ENCODE data around the gene SPACA9.

The SPACA9 gene

GRCh38 chr9:132901858-132902831, 23.4 kb downstream of the SPACA9 start:
- FAIRE-seq (peak; percentile 67), DNase-seq (ENCODE audit: insufficient read length, low spot score) (peak; percentile 59)
- no peak for TF ChIP-seq PAX5 (IDR thresholded peaks at IDR 0.05; ENCODE audit: insufficient read depth, low read length, severe bottlenecking)
- TF ChIP-seq POLR2A (IDR thresholded peaks at IDR 0.05; ENCODE audit: low read depth, low read length), result no peak
- TF ChIP-seq SPI1 (IDR thresholded peaks at IDR 0.05; ENCODE audit: low read depth, low read length), result no peak
- no peak for TF ChIP-seq TAF1 (IDR thresholded peaks at IDR 0.05; ENCODE audit: low read depth, low read length)
- no peak for TF ChIP-seq POU2F2 (IDR thresholded peaks at IDR 0.05; ENCODE audit: low read depth, low read length)
- no peak for TF ChIP-seq POLR2AphosphoS5 (IDR thresholded peaks at IDR 0.05; ENCODE audit: low read depth, low read length)

GRCh38 chr9:132903574-132904492, 25.1 kb downstream of the SPACA9 start:
- no peak for TF ChIP-seq POLR2A (IDR thresholded peaks at IDR 0.05; ENCODE audit: low read depth, low read length)
- no peak for TF ChIP-seq POLR2AphosphoS5 (IDR thresholded peaks at IDR 0.05; ENCODE audit: low read depth, low read length)
- FAIRE-seq, result no peak
- DNase-seq (ENCODE audit: insufficient read length, low spot score), result no peak

DNA sequence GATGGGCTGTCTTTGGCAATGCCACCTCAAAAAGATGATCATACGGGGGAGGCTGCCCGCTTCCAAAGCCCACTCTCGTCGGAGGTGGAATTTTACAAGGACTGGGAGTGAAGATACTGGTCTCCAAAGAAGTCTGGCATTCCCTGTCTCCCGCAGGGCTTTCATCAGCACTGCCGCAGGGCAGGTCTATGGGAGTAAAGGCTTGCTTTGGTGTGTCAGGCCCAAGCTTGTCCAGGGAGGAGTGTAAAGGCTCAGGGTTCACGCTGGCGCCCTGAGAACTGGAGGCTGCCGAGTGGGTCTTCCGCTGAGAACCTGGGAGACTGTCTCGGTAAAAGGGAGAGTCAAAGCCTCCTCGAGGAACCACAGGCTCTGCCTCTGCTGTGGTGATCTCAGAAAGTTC, 27.0 kb downstream of the SPACA9 start:
- TF ChIP-seq POLR2AphosphoS5 (IDR thresholded peaks at IDR 0.05; ENCODE audit: low read depth, low read length) (no peak), TAF1 (IDR thresholded peaks at IDR 0.05; ENCODE audit: low read depth, low read length) (no peak), PAX5 (IDR thresholded peaks at IDR 0.05; ENCODE audit: insufficient read depth, low read length, severe bottlenecking) (no peak), POLR2A (IDR thresholded peaks at IDR 0.05; ENCODE audit: low read depth, low read length) (no peak), POU2F2 (IDR thresholded peaks at IDR 0.05; ENCODE audit: low read depth, low read length) (no peak), SPI1 (IDR thresholded peaks at IDR 0.05; ENCODE audit: low read depth, low read length) (no peak)
- FAIRE-seq, result no peak
- DNase-seq (ENCODE audit: insufficient read length, low spot score), result no peak

DNA sequence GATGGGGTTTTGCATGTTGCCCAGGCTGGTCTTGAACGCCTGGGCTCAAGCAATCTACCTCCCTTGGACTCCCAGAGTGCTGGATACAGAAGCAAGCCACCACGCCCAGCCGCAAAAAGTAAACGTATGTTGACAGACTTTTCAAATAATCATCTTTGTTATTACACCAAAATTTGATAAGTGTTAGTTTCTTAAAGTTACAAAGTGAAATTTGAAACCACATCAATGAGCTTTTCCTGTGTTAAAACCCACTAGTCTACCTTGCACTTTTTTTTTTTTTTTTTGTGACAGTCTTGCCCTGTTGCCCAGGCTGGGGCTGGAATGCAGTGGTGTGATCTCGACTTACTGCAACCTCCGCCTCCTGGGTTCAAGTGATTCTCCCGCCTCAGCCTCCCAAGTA, 29.9 kb downstream of the SPACA9 start:
- DNase-seq (ENCODE audit: insufficient read length, low spot score) (no peak), FAIRE-seq (no peak)
- no peak for TF ChIP-seq POU2F2 (IDR thresholded peaks at IDR 0.05; ENCODE audit: low read depth, low read length)
- TF ChIP-seq POLR2AphosphoS5 (IDR thresholded peaks at IDR 0.05; ENCODE audit: low read depth, low read length), result no peak
- TF ChIP-seq TAF1 (IDR thresholded peaks at IDR 0.05; ENCODE audit: low read depth, low read length), result no peak
- TF ChIP-seq POLR2A (IDR thresholded peaks at IDR 0.05; ENCODE audit: low read depth, low read length), result no peak
- TF ChIP-seq SPI1 (IDR thresholded peaks at IDR 0.05; ENCODE audit: low read depth, low read length), result no peak
- TF ChIP-seq PAX5 (IDR thresholded peaks at IDR 0.05; ENCODE audit: insufficient read depth, low read length, severe bottlenecking), result no peak

DNA sequence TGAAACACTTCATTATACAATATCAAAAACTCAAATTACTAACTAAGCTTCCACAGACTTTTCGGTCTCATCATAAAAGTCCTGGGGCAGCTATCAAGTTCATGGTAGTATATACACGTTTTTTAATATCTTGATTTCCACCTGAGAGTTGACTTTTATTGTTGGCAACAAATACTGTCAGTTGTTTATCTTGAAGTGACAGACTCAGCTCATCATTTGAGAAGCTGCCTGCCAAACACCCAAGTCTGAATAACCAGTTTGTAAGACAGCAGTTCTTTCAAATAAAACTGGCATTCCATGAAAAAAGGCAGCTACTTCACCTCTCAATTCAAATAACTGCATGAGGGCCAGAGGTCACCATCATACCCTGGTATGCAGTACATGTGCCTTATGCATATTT, 30.6 kb downstream of the SPACA9 start:
- FAIRE-seq (no peak), DNase-seq (ENCODE audit: insufficient read length, low spot score) (no peak)
- TF ChIP-seq SPI1 (IDR thresholded peaks at IDR 0.05; ENCODE audit: low read depth, low read length), result no peak

DNA sequence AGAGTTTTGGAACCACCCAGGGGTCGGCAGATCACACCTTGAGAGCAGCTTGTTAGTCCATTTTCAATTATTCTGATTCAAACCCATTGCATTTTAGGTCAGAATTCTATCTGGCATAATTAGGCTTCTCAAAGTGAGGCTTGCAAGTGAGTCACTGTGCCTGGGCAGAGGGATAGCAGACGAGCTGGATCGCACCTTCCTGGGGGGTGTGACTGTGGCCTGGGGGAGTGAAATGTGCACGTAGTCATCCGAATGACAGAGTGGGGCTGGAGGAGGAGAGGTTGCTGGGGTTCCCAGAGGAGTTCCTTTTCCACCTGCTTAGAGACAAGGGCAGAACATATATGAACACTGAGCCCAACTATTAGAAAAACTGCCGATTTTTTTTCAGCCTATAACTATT, 31.7 kb downstream of the SPACA9 start:
- TF ChIP-seq POU2F2 (IDR thresholded peaks at IDR 0.05; ENCODE audit: low read depth, low read length) (no peak), TAF1 (IDR thresholded peaks at IDR 0.05; ENCODE audit: low read depth, low read length) (no peak), POLR2A (IDR thresholded peaks at IDR 0.05; ENCODE audit: low read depth, low read length) (no peak), SPI1 (IDR thresholded peaks at IDR 0.05; ENCODE audit: low read depth, low read length) (no peak), POLR2AphosphoS5 (IDR thresholded peaks at IDR 0.05; ENCODE audit: low read depth, low read length) (no peak), PAX5 (IDR thresholded peaks at IDR 0.05; ENCODE audit: insufficient read depth, low read length, severe bottlenecking) (no peak)
- FAIRE-seq, result no peak
- no peak for DNase-seq (ENCODE audit: insufficient read length, low spot score)

- DNase-seq (ENCODE audit: insufficient read length, low spot score) (no peak), FAIRE-seq (no peak)
- no peak for TF ChIP-seq SPI1 (IDR thresholded peaks at IDR 0.05; ENCODE audit: low read depth, low read length)
- TF ChIP-seq POLR2AphosphoS5 (IDR thresholded peaks at IDR 0.05; ENCODE audit: low read depth, low read length), result no peak
- TF ChIP-seq POU2F2 (IDR thresholded peaks at IDR 0.05; ENCODE audit: low read depth, low read length), result no peak
- TF ChIP-seq TAF1 (IDR thresholded peaks at IDR 0.05; ENCODE audit: low read depth, low read length), result no peak
- no peak for TF ChIP-seq POLR2A (IDR thresholded peaks at IDR 0.05; ENCODE audit: low read depth, low read length)
- no peak for TF ChIP-seq PAX5 (IDR thresholded peaks at IDR 0.05; ENCODE audit: insufficient read depth, low read length, severe bottlenecking)
Observed at GRCh38 chr9:132912131-132912530, 33.4 kb downstream of the SPACA9 start.

DNA sequence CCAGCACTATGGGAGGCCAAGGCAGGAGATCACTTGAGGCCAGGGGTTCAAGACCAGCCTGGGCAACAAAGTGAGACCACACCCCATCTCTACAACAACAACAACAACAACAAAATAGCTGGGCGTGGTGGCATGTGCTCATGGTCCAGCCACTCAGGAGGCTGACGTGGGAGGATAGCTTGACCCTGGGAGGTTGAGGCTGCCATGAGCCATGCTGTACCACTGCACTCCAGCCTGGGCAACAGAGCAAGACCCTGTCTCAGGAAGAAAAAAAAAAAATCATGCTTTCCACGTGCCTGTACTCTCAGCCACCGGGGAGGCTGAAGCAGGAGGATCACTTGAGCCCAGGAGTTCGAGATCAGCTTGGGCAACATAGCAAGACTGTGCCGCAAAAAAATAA, 36.2 kb downstream of the SPACA9 start:
- TF ChIP-seq TAF1 (IDR thresholded peaks at IDR 0.05; ENCODE audit: low read depth, low read length), result no peak
- no peak for TF ChIP-seq POU2F2 (IDR thresholded peaks at IDR 0.05; ENCODE audit: low read depth, low read length)
- no peak for TF ChIP-seq PAX5 (IDR thresholded peaks at IDR 0.05; ENCODE audit: insufficient read depth, low read length, severe bottlenecking)
- TF ChIP-seq POLR2A (IDR thresholded peaks at IDR 0.05; ENCODE audit: low read depth, low read length), result no peak
- no peak for TF ChIP-seq SPI1 (IDR thresholded peaks at IDR 0.05; ENCODE audit: low read depth, low read length)
- no peak for TF ChIP-seq POLR2AphosphoS5 (IDR thresholded peaks at IDR 0.05; ENCODE audit: low read depth, low read length)
- FAIRE-seq (no peak), DNase-seq (ENCODE audit: insufficient read length, low spot score) (no peak)

GRCh38 chr9:132919614-132920268, 41.0 kb downstream of the SPACA9 start:
- no peak for TF ChIP-seq POLR2AphosphoS5 (IDR thresholded peaks at IDR 0.05; ENCODE audit: low read depth, low read length)
- no peak for TF ChIP-seq PAX5 (IDR thresholded peaks at IDR 0.05; ENCODE audit: insufficient read depth, low read length, severe bottlenecking)
- TF ChIP-seq TAF1 (IDR thresholded peaks at IDR 0.05; ENCODE audit: low read depth, low read length), result no peak
- TF ChIP-seq POU2F2 (IDR thresholded peaks at IDR 0.05; ENCODE audit: low read depth, low read length), result no peak
- TF ChIP-seq POLR2A (IDR thresholded peaks at IDR 0.05; ENCODE audit: low read depth, low read length), result no peak
- TF ChIP-seq SPI1 (IDR thresholded peaks at IDR 0.05; ENCODE audit: low read depth, low read length), result no peak
- DNase-seq (ENCODE audit: insufficient read length, low spot score) (no peak), FAIRE-seq (no peak)

All from GM12891 (cell line).